ENCODE data around the gene MSTN. TPM values are rescaled to one million over a fixed set of nuclear protein-coding genes. Genes with fewer than 3 reads are reported as not detected.

The MSTN gene
- total and polyA plus RNA-seq, 2 of the 4 experiments (the other 2 are of a cell fraction): under 0.01 TPM; not detected in 1

DNA sequence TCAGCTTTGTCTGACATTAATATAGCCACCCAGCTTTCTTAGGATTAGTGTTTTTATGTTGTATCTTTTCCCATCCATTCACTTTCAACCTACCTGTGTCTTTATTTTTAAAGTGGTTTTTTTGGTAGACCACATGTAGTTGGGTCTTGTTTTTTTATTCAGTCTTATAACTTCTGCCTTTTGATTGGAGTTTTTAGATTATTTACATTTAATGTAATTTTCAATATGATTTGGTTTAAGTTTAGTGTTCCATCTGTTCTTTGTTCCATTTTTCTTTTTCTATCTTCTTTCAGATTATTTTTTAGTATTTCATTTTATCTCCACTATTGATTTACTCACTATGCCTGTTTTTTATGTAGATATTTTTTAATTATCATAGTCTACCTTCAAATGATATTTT, 13.1 kb upstream of the MSTN start:
- dilution Hi-C loops (cut with HindIII; ENCODE audit: low sequenced_read_pairs, unreplicated experiment): no loop called here

More for the DNA sequence above, 13.1 kb upstream of the MSTN start:
- DNase-seq (no peak), ATAC-seq (ENCODE audit: low read depth) (no peak)
- in situ Hi-C loops (cut with MboI; ENCODE audit: low sequenced_read_pairs): no loop called here
- Histone ChIP-seq H2BK15ac (ENCODE audit: low read depth, low read length) (no peak overlapping the region), H3K18ac (ENCODE audit: low read depth, low read length) (no peak overlapping the region), H2BK5ac (ENCODE audit: low read depth, low read length, poor library complexity, severe bottlenecking) (no peak overlapping the region), H3K23ac (ENCODE audit: low read depth, low read length) (no peak overlapping the region), H3K4me1 (ENCODE audit: control insufficient read depth, insufficient read depth, low read length) (no peaks in the 10 kb centered on the region), H2AK5ac (ENCODE audit: low read depth, low read length) (no peak overlapping the region), H3K27me3 (ENCODE audit: control insufficient read depth, insufficient read depth, low read length) (no peaks in the 10 kb centered on the region), H3K4ac (ENCODE audit: low read depth, low read length) (no peak overlapping the region), H2BK20ac (ENCODE audit: low read depth, low read length) (no peak overlapping the region), H3K56ac (ENCODE audit: extremely low read depth, insufficient read depth, low read length) (no peak overlapping the region), H2AK9ac (replicated peaks; ENCODE audit: low read depth, low read length, poor library complexity) (no peak overlapping the region), H2AFZ (replicated peaks; ENCODE audit: low read length, poor library complexity) (no peak overlapping the region), H4K91ac (ENCODE audit: insufficient read depth, low read depth, low read length) (no peak overlapping the region), H3K9ac (ENCODE audit: low read depth, low read length) (no peak overlapping the region), H3K14ac (replicated peaks; ENCODE audit: low read depth, low read length) (no peak overlapping the region), H3K27ac (ENCODE audit: insufficient read depth, low read length) (no peak overlapping the region), H3K36me3 (ENCODE audit: control insufficient read depth, insufficient read depth, low read length) (no peaks in the 10 kb centered on the region), H3K79me1 (ENCODE audit: low read depth in 1 of 2, low read length in 2 of 2) (no peaks in the 10 kb centered on the region), H4K8ac (ENCODE audit: low read depth in 2 of 2, low read length in 2 of 2) (no peak overlapping the region), H3K4me3 (ENCODE audit: insufficient read depth, low read depth, low read length) (no peak overlapping the region), H3K9me1 (ENCODE audit: insufficient read depth, low read length) (no peaks in the 10 kb centered on the region), H4K5ac (ENCODE audit: low read depth, low read length) (no peak overlapping the region), H2BK120ac (ENCODE audit: low read depth, low read length) (no peak overlapping the region), H3K9me3 (ENCODE audit: control insufficient read depth, insufficient read depth, low read length) (no peaks in the 10 kb centered on the region), H3K4me2 (ENCODE audit: low read depth, low read length) (no peak overlapping the region), H4K20me1 (ENCODE audit: insufficient read depth, low read length) (no peaks in the 10 kb centered on the region)
- BruUV-seq (replicated peaks): no TSS peak
- TF ChIP-seq NFE2L2 (IDR thresholded peaks at IDR 0.05; ENCODE audit: low read depth, low read length) (no peak), MXI1 (IDR thresholded peaks at IDR 0.05; ENCODE audit: borderline replicate concordance, low read depth, low read length) (no peak), MAFK (IDR thresholded peaks at IDR 0.05; ENCODE audit: low read depth, low read length) (no peak), CTCF (conservative IDR thresholded peaks at IDR 0.05; ENCODE audit: low read depth, low read length) (no peak), MAZ (IDR thresholded peaks at IDR 0.05; ENCODE audit: borderline replicate concordance, low read depth, low read length) (no peak), FOS (IDR thresholded peaks at IDR 0.05; ENCODE audit: low read depth, low read length) (no peak), CHD1 (IDR thresholded peaks at IDR 0.05; ENCODE audit: low read depth, low read length) (no peak), SMC3 (IDR thresholded peaks at IDR 0.05; ENCODE audit: low read depth, low read length) (no peak), CEBPB (IDR thresholded peaks at IDR 0.05; ENCODE audit: low read depth, low read length) (no peak), BHLHE40 (IDR thresholded peaks at IDR 0.05; ENCODE audit: low read depth, low read length) (no peak), RCOR1 (IDR thresholded peaks at IDR 0.05; ENCODE audit: insufficient replicate concordance, low read length) (no peak), USF2 (IDR thresholded peaks at IDR 0.05; ENCODE audit: low read depth, low read length) (no peak), POLR2A (IDR thresholded peaks at IDR 0.05; ENCODE audit: low read depth, low read length) (no peak), RFX5 (IDR thresholded peaks at IDR 0.05; ENCODE audit: low read depth, low read length) (no peak), RAD21 (IDR thresholded peaks at IDR 0.05; ENCODE audit: low read length) (no peak)
- TF ChIP-seq, protein P1, sequence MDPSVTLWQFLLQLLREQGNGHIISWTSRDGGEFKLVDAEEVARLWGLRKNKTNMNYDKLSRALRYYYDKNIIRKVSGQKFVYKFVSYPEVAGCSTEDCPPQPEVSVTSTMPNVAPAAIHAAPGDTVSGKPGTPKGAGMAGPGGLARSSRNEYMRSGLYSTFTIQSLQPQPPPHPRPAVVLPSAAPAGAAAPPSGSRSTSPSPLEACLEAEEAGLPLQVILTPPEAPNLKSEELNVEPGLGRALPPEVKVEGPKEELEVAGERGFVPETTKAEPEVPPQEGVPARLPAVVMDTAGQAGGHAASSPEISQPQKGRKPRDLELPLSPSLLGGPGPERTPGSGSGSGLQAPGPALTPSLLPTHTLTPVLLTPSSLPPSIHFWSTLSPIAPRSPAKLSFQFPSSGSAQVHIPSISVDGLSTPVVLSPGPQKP (IDR thresholded peaks at IDR 0.05; ENCODE audit: borderline replicate concordance, low read depth, low read length): no peak
- intact Hi-C loops (cut with micrococcal nuclease): no loop called here
- ChIA-PET CTCF (no interaction called here), POLR2A (ENCODE audit: unreplicated experiment) (no interaction called here)
